HG02588 (cell line): Measurements from ENCODE around the gene PDE6G.
A peak's percentile ranks its signal among the peaks of the same experiment; 100 is the strongest.

Experiments used
- ATAC-seq: cut with Tn5 transposase; IDR thresholded peaks from one replicate; pipeline ENCODE4 v1.9.1; 2021; ENCODE audit warnings: mild to moderate bottlenecking, moderate library complexity; ENCODE audit not compliant: unreplicated experiment

The PDE6G gene

DNA sequence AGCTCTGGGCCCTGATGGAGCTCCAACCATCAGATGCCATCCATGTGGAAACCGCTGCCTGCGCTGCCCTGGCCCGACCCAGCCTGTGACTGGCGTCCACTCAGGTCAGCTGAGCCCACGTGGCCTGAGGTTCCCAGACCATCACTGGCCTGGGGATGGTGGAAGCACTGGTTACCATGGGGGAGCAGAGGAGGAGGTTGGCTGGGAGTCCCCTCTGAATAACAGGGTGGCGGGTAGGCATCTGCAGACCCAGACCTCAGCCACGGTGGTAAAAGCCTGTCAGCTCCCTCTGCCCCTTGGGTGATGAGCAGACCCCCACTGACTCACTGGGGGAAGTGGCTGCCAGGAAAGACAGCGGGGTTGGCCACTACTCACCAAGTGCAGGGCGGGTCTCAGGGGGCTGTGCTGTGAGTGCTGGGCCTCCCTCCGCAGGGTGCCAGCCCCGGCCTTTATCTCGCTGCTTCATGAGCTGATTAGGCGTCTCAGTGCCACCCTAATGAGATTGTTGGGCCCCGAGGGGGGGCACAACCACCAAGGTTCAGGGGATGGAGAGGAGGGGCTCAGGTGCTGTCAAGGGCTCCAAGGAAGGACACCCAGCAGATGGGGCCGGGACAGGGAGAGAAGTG, at the start of gene PDE6G:
TSS of gene PDE6G (minus strand) at position 425 of the 626 bp plus-strand sequence. CDS start 3,237 bp downstream, outside the sequence.
- no peak for ATAC-seq

DNA sequence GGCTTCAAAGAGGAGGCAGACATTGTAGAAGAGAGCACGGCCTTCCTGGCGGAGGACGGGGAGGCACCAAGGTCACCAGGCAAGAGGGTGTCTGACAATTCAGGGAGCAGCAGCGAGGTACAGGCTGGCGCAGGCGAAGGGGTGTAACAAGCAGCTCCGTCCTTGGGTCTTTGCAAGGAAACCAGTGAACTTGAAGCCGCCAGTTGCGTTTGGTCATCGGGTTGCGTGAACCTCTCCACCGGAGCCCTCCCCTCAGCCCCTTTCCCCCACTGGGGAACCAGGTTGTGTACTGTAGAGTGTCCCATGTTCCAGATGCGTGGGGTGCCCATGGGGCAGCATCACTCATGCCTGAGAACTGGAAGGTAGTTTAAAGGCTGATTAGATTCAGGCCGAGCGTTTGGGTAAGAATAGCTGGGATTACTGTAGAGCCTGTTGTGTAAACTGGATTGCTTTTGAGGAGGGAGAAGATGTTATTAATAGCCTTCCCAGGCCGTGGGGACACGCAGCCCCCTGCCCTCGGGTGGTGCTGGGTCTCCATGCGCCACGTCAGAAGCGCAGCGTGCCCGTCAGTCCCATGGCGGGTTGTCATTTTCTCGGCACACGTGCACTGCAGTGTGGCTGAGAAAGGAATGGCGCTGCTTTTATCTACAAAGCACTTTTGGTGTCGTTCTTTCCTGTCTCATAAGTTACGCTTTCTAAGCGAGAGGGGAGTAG, 49.3 kb upstream of the PDE6G start:
- ATAC-seq: no peak

DNA sequence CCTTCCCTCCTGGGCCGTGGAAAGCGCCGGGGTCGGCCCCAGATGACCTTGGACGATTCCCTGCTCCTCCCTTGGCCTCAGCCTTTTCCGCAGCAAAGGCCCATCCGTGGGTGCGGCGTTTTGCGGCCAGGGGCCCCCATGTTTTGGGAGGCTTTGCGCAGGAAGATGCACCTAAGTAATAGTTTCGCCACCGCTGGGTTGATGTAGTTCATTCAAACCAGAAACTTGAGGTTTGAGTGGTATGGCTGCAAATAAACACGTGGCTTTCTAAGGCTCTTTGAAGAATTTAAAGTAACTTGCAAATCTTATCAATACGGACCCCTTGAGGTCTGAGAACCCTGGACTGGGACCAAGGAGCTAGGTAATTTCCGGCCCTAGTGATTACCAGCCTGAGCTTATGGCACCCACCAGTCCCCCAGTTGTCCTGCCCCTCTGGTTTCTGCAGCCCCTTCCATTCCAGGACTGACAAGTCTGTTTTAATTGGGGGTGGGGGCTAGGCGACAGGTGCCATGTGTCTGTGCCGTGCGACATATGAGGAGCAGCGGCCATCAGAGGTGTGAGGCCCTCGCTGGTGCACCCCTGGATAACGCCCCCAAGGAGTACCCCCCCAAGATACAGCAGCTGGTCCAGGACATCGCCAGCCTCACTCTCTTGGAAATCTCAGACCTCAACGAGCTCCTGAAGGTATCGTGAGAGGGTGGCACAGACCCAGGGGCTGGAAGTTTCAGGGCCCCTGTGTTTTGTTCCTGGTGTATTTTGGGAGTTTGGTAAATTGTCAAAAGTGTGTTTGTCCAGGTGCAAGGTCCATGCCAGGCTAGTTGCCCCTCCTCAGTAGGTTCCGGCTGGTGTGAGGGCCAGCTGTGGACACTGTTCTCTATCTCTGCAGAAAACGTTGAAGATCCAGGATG, 47.7 kb upstream of the PDE6G start:
- ATAC-seq: peak; percentile 5

DNA sequence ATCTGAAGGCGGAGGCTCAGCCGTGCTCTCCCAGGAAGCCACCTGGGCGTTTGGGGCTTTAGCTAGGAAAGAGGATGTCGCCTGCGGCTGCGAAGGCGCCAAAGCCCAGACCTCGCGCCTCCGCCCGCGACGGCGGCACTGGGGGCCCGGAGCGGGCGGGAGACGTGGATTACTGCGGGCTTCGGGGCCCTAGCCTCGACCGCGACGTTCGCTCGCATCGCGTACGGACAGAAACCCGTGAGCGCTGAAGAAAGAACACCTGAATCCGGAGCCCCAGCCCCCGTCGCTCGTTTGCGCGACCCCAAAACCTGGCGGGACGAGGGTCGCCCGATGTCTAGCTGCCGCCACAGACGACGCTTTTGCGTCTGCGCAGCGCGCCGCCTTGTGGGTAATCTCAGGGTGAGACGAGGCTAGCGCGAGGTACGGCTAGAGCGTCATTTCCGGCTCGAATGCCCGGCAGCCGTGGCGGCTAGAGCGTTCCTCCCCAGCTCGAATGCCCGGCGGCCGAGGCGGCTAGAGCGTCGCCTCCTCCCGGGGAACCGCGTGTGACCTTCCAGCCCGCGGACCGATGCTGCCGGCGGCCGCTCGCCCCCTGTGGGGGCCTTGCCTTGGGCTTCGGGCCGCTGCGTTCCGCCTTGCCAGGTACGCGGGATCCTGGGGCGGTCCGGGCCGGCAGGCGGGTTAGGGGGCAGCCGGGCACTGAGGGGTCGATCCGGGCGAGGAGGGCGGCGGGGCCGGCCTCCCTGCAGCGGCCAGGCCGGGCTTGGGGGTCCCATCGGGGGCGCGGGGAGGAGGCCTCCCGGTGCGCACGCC, 46.8 kb upstream of the PDE6G start, which contains the start of gene MRPL12:
TSS of gene MRPL12 (plus strand) at position 434 of the 813 bp plus-strand sequence. CDS start at position 569, 135 bp downstream.
- ATAC-seq: peak; percentile 68

- ATAC-seq: no peak
These were observed 45.1 kb upstream of the PDE6G start for GRCh38 chr17:81701288-81702071.

GRCh38 chr17:81700353-81701287, 44.3 kb upstream of the PDE6G start:
- no peak for ATAC-seq

GRCh38 chr17:81697261-81698044, 41.1 kb upstream of the PDE6G start:
- ATAC-seq: no peak

DNA sequence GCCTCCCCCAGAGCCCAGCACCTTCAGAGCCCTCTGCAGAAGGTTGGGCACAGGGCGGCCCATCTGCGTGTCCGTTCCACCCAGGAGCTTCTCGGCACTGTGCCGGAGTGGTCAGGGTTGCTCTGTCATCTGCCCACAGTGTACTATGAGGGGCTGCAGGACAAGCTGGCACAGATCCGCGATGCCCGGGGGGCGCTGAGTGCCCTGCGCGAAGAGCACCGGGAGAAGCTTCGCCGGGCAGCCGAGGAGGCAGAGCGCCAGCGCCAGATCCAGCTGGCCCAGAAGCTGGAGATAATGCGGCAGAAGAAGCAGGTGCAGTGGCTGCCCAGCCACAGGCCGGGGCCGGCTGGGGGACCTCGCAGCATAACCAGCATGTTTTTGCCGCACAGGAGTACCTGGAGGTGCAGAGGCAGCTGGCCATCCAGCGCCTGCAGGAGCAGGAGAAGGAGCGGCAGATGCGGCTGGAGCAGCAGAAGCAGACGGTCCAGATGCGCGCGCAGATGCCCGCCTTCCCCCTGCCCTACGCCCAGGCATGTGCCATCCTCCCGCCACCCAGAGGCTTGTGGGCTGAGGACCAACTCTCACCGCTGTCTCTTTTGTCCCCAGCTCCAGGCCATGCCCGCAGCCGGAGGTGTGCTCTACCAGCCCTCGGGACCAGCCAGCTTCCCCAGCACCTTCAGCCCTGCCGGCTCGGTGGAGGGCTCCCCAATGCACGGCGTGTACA, 40.0 kb upstream of the PDE6G start:
- ATAC-seq: no peak

DNA sequence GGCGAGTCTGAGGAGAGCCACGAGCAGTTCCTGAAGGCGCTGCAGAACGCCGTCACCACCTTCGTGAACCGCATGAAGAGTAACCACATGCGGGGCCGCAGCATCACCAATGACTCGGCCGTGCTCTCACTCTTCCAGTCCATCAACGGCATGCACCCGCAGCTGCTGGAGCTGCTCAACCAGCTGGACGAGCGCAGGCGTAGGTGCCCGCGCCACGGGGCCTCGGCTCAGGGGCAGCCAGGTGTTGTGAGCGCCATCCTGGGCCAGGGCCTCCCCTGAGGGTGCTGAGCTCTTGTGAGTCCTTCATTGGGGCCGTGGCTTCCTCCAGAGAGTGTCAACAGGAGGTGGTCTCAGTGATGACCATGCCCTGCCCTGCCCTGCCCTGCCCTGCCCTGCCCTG, 39.5 kb upstream of the PDE6G start:
- ATAC-seq: no peak

GRCh38 chr17:81695211-81695610, 38.9 kb upstream of the PDE6G start:
- no peak for ATAC-seq

- no peak for ATAC-seq
These were observed 38.5 kb upstream of the PDE6G start for GRCh38 chr17:81694810-81695209.

GRCh38 chr17:81693509-81694210, 37.3 kb upstream of the PDE6G start:
- ATAC-seq: no peak

GRCh38 chr17:81691608-81692007, 35.3 kb upstream of the PDE6G start:
- ATAC-seq: no peak

- ATAC-seq: no peak
These were observed 34.9 kb upstream of the PDE6G start for GRCh38 chr17:81691196-81691595.

GRCh38 chr17:81690549-81690948, 34.2 kb upstream of the PDE6G start:
- ATAC-seq: no peak

- no peak for ATAC-seq
These were observed 33.7 kb upstream of the PDE6G start for GRCh38 chr17:81690066-81690465.

DNA sequence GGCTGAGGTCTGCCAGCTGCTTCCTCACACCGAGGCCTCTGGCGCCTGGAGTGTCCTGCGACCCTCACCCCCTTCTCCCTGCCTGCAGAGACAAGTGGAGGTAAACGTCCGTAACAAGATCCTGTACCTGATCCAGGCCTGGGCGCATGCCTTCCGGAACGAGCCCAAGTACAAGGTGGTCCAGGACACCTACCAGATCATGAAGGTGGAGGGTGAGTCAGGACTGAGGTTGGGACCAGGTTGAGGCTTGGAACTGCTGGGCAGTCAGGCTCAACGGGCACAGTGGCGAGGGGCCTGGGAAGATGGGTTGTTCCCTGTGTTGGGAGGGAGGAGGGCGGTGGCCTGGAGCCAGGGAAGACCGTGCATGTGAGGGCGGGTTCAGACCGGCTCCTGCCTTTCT, 32.3 kb upstream of the PDE6G start:
- ATAC-seq: no peak
